ENCODE results near the gene TRAFD1.
A peak's percentile ranks its signal among the peaks of the same experiment; 100 is the strongest.

TRAFD1 gene

DNA sequence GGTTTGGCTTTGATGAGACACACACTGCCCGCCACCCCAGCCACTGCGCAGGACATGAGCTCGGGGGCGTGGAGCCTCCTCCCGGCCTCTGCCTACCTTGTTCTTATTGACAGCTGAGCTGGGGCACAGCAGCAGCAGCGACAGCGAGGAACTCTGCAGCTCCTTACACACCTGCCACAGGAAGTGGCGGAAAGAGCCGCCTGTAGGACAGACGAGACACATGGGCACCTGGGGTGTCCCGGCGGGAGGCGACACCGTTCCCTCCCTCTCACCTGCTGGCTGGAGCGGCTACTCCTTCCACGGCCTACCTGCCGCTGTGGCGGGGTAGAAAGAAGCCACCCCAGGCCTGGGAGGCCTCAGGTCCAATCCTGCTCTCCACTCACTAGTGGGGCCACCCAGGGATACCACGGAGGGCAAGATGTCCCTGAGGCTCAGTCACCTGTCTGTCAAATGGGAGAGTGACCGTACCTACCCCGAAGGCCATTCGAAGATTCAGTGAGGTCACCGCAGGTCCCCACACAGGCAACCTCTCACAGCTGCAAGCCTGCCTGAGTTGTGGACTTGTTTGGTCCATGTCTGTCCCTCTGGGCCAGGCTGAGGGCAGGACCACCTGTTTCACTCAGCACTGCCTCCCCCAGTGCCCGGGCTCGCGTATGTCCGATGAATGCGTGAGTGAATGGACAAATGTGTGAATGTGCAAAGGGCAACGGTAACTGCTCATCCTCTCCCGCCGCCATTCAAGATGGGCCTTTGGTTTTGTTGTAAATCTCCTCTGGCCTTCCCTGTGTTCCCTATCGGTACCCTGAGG is 42.6 kb downstream of the TRAFD1 start:
- Histone ChIP-seq H3K9me3 (ENCODE audit: low read depth, low read length) (no peaks in the 10 kb centered on the region), H3K36me3 (ENCODE audit: insufficient read depth, low read length) (peaks cover 28% of the 10 kb centered on the region; the same call in 1 of the 2 replicates), H3K9ac (ENCODE audit: insufficient read length) (no peak overlapping the region), H3K27ac (no peak overlapping the region), H3K4me3 (no peak overlapping the region)
- TF ChIP-seq EZH2 (IDR thresholded peaks at IDR 0.05) (no peak), POLR2AphosphoS5 (IDR thresholded peaks at IDR 0.05; ENCODE audit: borderline replicate concordance, low read depth, low read length) (no peak), FOXP2 (optimal IDR thresholded peaks at IDR 0.05; ENCODE audit: control extremely low read depth, extremely low read length, insufficient read depth) (no peak)
- DNase-seq (ENCODE audit: low read depth, low spot score) = no peak

DNA sequence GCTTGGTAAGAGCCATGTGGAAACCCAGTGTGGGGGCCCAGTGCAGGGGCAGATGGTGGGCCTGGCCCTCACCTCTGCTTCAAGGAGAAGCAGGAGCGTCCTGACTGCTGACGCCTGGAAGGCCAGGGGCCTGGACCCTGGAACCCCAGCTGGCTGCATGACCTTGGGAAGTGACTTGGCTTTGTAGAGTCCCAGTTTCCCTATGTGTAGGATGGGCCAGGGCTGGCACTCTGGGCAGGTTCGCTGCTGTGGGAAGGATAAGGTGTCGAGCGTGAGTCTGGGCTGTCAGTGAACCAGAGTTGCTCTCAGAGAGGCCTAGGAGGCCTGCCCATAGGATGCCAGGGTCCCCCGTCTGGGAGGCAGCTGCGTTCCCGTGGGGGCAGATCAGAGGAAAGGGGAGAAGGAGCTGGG is 43.2 kb downstream of the TRAFD1 start:
- no peak for TF ChIP-seq FOXP2 (optimal IDR thresholded peaks at IDR 0.05; ENCODE audit: control extremely low read depth, extremely low read length, insufficient read depth)
- TF ChIP-seq EZH2 (IDR thresholded peaks at IDR 0.05) = no peak
- TF ChIP-seq POLR2AphosphoS5 (IDR thresholded peaks at IDR 0.05; ENCODE audit: borderline replicate concordance, low read depth, low read length) = peak; percentile 18; the same call in 1 of the 2 replicates
- Histone ChIP-seq H3K9me3 (ENCODE audit: low read depth, low read length) (no peaks in the 10 kb centered on the region), H3K27ac (no peak overlapping the region), H3K4me3 (no peak overlapping the region), H3K36me3 (ENCODE audit: insufficient read depth, low read length) (peaks cover 22% of the 10 kb centered on the region; the same call in 1 of the 2 replicates), H3K9ac (ENCODE audit: insufficient read length) (no peak overlapping the region)
- no peak for DNase-seq (ENCODE audit: low read depth, low spot score)

GRCh38 chr12:112169161-112169872 is 44.0 kb downstream of the TRAFD1 start:
- H3K9ac ChIP-seq (ENCODE audit: insufficient read length) = no peak overlapping the region
- H3K4me3 ChIP-seq = no peak overlapping the region
- H3K9me3 ChIP-seq (ENCODE audit: low read depth, low read length) = no peaks in the 10 kb centered on the region
- TF ChIP-seq FOXP2 (optimal IDR thresholded peaks at IDR 0.05; ENCODE audit: control extremely low read depth, extremely low read length, insufficient read depth) (no peak), EZH2 (IDR thresholded peaks at IDR 0.05) (no peak), POLR2AphosphoS5 (IDR thresholded peaks at IDR 0.05; ENCODE audit: borderline replicate concordance, low read depth, low read length) (no peak)
- DNase-seq (ENCODE audit: low read depth, low spot score) = no peak
- H3K27ac ChIP-seq = no peak overlapping the region
- H3K36me3 ChIP-seq (ENCODE audit: insufficient read depth, low read length) = peaks cover 18% of the 10 kb centered on the region; the same call in 1 of the 2 replicates

GRCh38 chr12:112169966-112170365 is 44.6 kb downstream of the TRAFD1 start:
- H3K36me3 ChIP-seq (ENCODE audit: insufficient read depth, low read length) = peaks cover 22% of the 10 kb centered on the region; the same call in 1 of the 2 replicates
- H3K27ac ChIP-seq = no peak overlapping the region
- no peak for DNase-seq (ENCODE audit: low read depth, low spot score)
- TF ChIP-seq POLR2AphosphoS5 (IDR thresholded peaks at IDR 0.05; ENCODE audit: borderline replicate concordance, low read depth, low read length) (no peak), FOXP2 (optimal IDR thresholded peaks at IDR 0.05; ENCODE audit: control extremely low read depth, extremely low read length, insufficient read depth) (no peak)
- no peak overlapping the region for H3K4me3 ChIP-seq
- no peak overlapping the region for H3K9ac ChIP-seq (ENCODE audit: insufficient read length)
- H3K9me3 ChIP-seq (ENCODE audit: low read depth, low read length) = no peaks in the 10 kb centered on the region

DNA sequence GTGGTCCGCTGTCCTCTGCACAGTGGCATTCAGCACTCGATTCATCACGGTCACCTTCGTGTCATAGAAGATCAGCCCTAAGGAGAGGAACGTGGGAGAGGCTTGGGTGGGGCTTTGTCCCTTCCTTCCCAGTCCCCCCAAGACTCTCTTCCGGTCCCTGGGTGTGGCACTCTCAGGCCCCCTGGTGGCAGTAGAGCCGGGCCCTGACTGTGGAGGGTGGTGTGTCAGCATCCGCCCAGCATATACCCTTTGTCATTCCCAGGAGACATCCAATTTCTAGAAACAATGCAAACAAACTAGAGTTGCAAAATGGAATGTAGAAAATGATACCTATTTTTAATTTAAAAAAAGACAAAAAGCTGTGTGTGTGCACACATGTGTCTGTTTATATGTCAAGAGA is 45.0 kb downstream of the TRAFD1 start:
- TF ChIP-seq FOXP2 (optimal IDR thresholded peaks at IDR 0.05; ENCODE audit: control extremely low read depth, extremely low read length, insufficient read depth) = no peak
- TF ChIP-seq POLR2AphosphoS5 (IDR thresholded peaks at IDR 0.05; ENCODE audit: borderline replicate concordance, low read depth, low read length) = no peak
- no peak for TF ChIP-seq EZH2 (IDR thresholded peaks at IDR 0.05)
- Histone ChIP-seq H3K4me3 (no peak overlapping the region), H3K9me3 (ENCODE audit: low read depth, low read length) (no peaks in the 10 kb centered on the region), H3K36me3 (ENCODE audit: insufficient read depth, low read length) (peaks cover 26% of the 10 kb centered on the region), H3K27ac (no peak overlapping the region), H3K9ac (ENCODE audit: insufficient read length) (no peak overlapping the region)
- no peak for DNase-seq (ENCODE audit: low read depth, low spot score)

- no peak for TF ChIP-seq EZH2 (IDR thresholded peaks at IDR 0.05)
- TF ChIP-seq FOXP2 (optimal IDR thresholded peaks at IDR 0.05; ENCODE audit: control extremely low read depth, extremely low read length, insufficient read depth) = no peak
- no peak for TF ChIP-seq POLR2AphosphoS5 (IDR thresholded peaks at IDR 0.05; ENCODE audit: borderline replicate concordance, low read depth, low read length)
- H3K9me3 ChIP-seq (ENCODE audit: low read depth, low read length) = no peaks in the 10 kb centered on the region
- DNase-seq (ENCODE audit: low read depth, low spot score) = no peak
- no peak overlapping the region for H3K4me3 ChIP-seq
- no peak overlapping the region for H3K27ac ChIP-seq
- H3K36me3 ChIP-seq (ENCODE audit: insufficient read depth, low read length) = peaks cover 33% of the 10 kb centered on the region
- H3K9ac ChIP-seq (ENCODE audit: insufficient read length) = no peak overlapping the region
Measured at GRCh38 chr12:112170971-112171596, 45.7 kb downstream of the TRAFD1 start.

- no peak for TF ChIP-seq FOXP2 (optimal IDR thresholded peaks at IDR 0.05; ENCODE audit: control extremely low read depth, extremely low read length, insufficient read depth)
- no peak for TF ChIP-seq EZH2 (IDR thresholded peaks at IDR 0.05)
- TF ChIP-seq POLR2AphosphoS5 (IDR thresholded peaks at IDR 0.05; ENCODE audit: borderline replicate concordance, low read depth, low read length) = no peak
- no peak overlapping the region for H3K9ac ChIP-seq (ENCODE audit: insufficient read length)
- no peak overlapping the region for H3K27ac ChIP-seq
- H3K4me3 ChIP-seq = no peak overlapping the region
- peaks cover 45% of the 10 kb centered on the region for H3K36me3 ChIP-seq (ENCODE audit: insufficient read depth, low read length)
- no peaks in the 10 kb centered on the region for H3K9me3 ChIP-seq (ENCODE audit: low read depth, low read length)
- DNase-seq (ENCODE audit: low read depth, low spot score) = no peak
Measured at GRCh38 chr12:112172556-112173324, 47.4 kb downstream of the TRAFD1 start.
